Measurements from ENCODE around the gene PTP4A2. TPM values are rescaled to one million over a fixed set of nuclear protein-coding genes. Genes with fewer than 3 reads are reported as not detected.

Gene PTP4A2
- total and polyA plus RNA-seq, 2 of the 13 experiments (the other 11 are each of a cell fraction or from before 2014, with no cell fraction given): 173 to 225 TPM

- TF ChIP-seq ZBED4 (CRISPR knock-in tag; IDR thresholded peaks at IDR 0.05; ENCODE audit: borderline replicate concordance) (peak; percentile 96), SIX1 (CRISPR knock-in tag; IDR thresholded peaks at IDR 0.05; ENCODE audit: borderline replicate concordance) (no peak), SNAI1 (CRISPR knock-in tag; IDR thresholded peaks at IDR 0.05; ENCODE audit: borderline replicate concordance) (peak; percentile 87), ELF1 (CRISPR knock-in tag; IDR thresholded peaks at IDR 0.05) (peak; percentile 60; the same call in 1 of the 2 replicates), ZNF776 (CRISPR knock-in tag; IDR thresholded peaks at IDR 0.05) (peak; percentile 98), CC2D1A (CRISPR knock-in tag; IDR thresholded peaks at IDR 0.05) (no peak), ATF5 (CRISPR knock-in tag; IDR thresholded peaks at IDR 0.05; ENCODE audit: low read depth) (peak; percentile 97), AKAP8 (CRISPR knock-in tag; IDR thresholded peaks at IDR 0.05) (peak; percentile 78; the same call in 1 of the 2 replicates), CERS6 (CRISPR knock-in tag; IDR thresholded peaks at IDR 0.05) (no peak), ZNF607 (CRISPR knock-in tag; IDR thresholded peaks at IDR 0.05; ENCODE audit: borderline replicate concordance) (peak; percentile 99)
- TF ChIP-seq, protein P1, sequence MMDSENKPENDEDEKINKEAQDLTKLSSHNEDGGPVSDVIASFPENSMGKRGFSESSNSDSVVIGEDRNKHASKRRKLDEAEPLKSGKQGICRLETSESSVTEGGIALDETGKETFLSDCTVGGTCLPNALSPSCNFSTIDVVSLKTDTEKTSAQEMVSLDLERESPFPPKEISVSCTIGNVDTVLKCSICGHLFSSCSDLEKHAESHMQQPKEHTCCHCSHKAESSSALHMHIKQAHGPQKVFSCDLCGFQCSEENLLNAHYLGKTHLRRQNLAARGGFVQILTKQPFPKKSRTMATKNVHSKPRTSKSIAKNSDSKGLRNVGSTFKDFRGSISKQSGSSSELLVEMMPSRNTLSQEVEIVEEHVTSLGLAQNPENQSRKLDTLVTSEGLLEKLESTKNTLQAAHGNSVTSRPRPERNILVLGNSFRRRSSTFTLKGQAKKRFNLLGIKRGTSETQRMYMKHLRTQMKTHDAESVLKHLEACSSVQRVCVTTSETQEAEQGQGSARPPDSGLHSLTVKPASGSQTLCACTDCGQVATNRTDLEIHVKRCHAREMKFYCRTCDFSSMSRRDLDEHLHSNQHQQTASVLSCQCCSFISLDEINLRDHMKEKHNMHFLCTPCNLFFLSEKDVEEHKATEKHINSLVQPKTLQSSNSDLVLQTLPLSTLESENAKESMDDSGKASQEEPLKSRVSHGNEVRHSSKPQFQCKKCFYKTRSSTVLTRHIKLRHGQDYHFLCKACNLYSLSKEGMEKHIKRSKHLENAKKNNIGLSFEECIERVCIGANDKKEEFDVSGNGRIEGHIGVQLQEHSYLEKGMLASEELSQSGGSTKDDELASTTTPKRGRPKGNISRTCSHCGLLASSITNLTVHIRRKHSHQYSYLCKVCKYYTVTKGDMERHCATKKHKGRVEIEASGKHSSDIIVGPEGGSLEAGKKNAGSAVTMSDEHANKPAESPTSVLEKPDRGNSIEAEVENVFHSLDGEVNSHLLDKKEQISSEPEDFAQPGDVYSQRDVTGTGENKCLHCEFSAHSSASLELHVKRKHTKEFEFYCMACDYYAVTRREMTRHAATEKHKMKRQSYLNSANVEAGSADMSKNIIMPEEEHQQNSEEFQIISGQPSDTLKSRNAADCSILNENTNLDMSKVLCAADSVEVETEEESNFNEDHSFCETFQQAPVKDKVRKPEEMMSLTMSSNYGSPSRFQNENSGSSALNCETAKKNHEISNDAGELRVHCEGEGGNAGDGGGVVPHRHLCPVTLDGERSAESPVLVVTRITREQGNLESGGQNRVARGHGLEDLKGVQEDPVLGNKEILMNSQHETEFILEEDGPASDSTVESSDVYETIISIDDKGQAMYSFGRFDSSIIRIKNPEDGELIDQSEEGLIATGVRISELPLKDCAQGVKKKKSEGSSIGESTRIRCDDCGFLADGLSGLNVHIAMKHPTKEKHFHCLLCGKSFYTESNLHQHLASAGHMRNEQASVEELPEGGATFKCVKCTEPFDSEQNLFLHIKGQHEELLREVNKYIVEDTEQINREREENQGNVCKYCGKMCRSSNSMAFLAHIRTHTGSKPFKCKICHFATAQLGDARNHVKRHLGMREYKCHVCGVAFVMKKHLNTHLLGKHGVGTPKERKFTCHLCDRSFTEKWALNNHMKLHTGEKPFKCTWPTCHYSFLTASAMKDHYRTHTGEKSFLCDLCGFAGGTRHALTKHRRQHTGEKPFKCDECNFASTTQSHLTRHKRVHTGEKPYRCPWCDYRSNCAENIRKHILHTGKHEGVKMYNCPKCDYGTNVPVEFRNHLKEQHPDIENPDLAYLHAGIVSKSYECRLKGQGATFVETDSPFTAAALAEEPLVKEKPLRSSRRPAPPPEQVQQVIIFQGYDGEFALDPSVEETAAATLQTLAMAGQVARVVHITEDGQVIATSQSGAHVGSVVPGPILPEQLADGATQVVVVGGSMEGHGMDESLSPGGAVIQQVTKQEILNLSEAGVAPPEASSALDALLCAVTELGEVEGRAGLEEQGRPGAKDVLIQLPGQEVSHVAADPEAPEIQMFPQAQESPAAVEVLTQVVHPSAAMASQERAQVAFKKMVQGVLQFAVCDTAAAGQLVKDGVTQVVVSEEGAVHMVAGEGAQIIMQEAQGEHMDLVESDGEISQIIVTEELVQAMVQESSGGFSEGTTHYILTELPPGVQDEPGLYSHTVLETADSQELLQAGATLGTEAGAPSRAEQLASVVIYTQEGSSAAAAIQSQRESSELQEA (CRISPR knock-in tag; IDR thresholded peaks at IDR 0.05; ENCODE audit: not compliant biosample characterization): peak; percentile 99
- TF ChIP-seq, protein P2, sequence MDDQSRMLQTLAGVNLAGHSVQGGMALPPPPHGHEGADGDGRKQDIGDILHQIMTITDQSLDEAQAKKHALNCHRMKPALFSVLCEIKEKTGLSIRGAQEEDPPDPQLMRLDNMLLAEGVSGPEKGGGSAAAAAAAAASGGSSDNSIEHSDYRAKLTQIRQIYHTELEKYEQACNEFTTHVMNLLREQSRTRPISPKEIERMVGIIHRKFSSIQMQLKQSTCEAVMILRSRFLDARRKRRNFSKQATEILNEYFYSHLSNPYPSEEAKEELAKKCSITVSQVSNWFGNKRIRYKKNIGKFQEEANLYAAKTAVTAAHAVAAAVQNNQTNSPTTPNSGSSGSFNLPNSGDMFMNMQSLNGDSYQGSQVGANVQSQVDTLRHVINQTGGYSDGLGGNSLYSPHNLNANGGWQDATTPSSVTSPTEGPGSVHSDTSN (CRISPR knock-in tag; IDR thresholded peaks at IDR 0.05; ENCODE audit: borderline replicate concordance): peak; percentile 49; the same call in 1 of the 2 replicates
These were observed at the start of gene PTP4A2 (continued) for GRCh38 chr1:31938184-31938975.

Measured in HepG2 (cell line).